ENCODE measurements around the gene RGS7. TPM values are rescaled to one million over a fixed set of nuclear protein-coding genes. Genes with fewer than 3 reads are reported as not detected.

Gene RGS7
- total RNA-seq, 2 donors from 2014 or later, result not detected

GRCh38 chr1:241034203-241034936, 322.6 kb downstream of the RGS7 start:
- TF ChIP-seq, protein P1, sequence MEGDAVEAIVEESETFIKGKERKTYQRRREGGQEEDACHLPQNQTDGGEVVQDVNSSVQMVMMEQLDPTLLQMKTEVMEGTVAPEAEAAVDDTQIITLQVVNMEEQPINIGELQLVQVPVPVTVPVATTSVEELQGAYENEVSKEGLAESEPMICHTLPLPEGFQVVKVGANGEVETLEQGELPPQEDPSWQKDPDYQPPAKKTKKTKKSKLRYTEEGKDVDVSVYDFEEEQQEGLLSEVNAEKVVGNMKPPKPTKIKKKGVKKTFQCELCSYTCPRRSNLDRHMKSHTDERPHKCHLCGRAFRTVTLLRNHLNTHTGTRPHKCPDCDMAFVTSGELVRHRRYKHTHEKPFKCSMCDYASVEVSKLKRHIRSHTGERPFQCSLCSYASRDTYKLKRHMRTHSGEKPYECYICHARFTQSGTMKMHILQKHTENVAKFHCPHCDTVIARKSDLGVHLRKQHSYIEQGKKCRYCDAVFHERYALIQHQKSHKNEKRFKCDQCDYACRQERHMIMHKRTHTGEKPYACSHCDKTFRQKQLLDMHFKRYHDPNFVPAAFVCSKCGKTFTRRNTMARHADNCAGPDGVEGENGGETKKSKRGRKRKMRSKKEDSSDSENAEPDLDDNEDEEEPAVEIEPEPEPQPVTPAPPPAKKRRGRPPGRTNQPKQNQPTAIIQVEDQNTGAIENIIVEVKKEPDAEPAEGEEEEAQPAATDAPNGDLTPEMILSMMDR (IDR thresholded peaks at IDR 0.05), result no peak
- DNase-seq (ENCODE audit: low spot score), result no peak
- H3K27me3 ChIP-seq, result no peaks in the 10 kb centered on the region
- H3K4me1 ChIP-seq, result no peaks in the 10 kb centered on the region
- no peak overlapping the region for H3K27ac ChIP-seq
- no peaks in the 10 kb centered on the region for H3K36me3 ChIP-seq
- no peaks in the 10 kb centered on the region for H3K9me3 ChIP-seq
- H3K4me3 ChIP-seq, result no peak overlapping the region

GRCh38 chr1:241024834-241025233, 332.2 kb downstream of the RGS7 start:
- no peak for DNase-seq (ENCODE audit: low spot score)
- Histone ChIP-seq H3K9me3 (no peaks in the 10 kb centered on the region), H3K27me3 (no peaks in the 10 kb centered on the region), H3K4me3 (no peak overlapping the region), H3K27ac (no peak overlapping the region), H3K4me1 (no peaks in the 10 kb centered on the region), H3K36me3 (no peaks in the 10 kb centered on the region)
- TF ChIP-seq, protein P1 (IDR thresholded peaks at IDR 0.05), result no peak

DNA sequence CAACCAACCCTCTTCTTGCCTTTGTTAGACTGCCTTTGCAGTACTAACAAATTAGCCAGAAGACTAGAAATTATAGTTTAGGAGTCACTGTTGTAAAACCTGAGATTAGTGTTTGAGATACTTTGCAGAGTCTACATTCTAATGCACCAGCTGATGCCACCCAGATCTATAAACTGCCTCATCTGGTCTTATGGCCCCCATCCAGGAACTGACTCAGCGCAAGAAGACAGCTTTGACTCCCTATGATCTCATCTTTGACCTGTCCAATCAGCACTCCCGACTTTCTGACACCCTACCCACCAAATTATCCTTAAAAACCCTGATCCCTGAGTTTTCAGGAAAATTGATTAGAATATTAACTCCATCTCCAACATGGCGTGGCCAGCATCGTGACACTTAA, 334.6 kb downstream of the RGS7 start:
- Histone ChIP-seq H3K36me3 (no peaks in the 10 kb centered on the region), H3K27ac (no peak overlapping the region), H3K4me1 (no peaks in the 10 kb centered on the region), H3K9me3 (no peaks in the 10 kb centered on the region), H3K27me3 (no peaks in the 10 kb centered on the region), H3K4me3 (no peak overlapping the region)
- TF ChIP-seq, protein P1 (IDR thresholded peaks at IDR 0.05), result no peak
- no peak for DNase-seq (ENCODE audit: low spot score)

- Histone ChIP-seq H3K4me1 (no peaks in the 10 kb centered on the region), H3K9me3 (no peaks in the 10 kb centered on the region), H3K4me3 (no peak overlapping the region), H3K36me3 (no peaks in the 10 kb centered on the region), H3K27me3 (no peaks in the 10 kb centered on the region), H3K27ac (no peak overlapping the region)
- no peak for DNase-seq (ENCODE audit: low spot score)
- TF ChIP-seq, protein P1 (IDR thresholded peaks at IDR 0.05), result no peak
Observed at GRCh38 chr1:241020851-241021697, 335.9 kb downstream of the RGS7 start.

DNA sequence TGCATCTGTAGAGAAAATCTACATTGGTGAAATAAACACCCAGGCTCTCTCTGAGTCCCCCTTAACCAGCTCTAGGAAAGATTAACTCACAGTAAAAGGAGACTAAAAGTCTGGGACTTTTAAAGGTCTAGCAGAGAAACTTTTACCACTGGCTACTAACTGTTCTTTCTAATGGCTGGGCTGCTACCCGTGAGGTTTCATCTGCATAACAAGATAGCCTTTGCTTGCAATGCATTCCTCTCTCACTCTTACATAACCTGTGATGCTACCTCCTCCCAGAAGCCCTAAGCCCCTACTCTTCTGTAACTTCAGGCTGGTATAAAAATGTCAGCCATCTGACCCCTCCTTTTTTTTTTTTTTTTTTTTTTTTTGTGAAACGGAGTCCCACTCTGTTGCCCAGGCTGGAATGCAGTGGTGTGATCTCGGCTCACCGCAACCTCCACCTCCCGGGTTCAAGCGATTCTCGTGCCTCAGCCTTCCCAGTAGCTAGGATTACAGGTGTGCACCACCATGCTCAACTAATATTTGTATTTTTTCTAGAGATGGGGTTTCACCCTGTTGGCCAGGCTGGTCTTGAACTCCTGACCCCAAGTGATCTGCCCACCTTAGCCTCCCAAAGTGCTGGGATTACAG, 344.2 kb downstream of the RGS7 start:
- Histone ChIP-seq H3K27ac (no peak overlapping the region), H3K36me3 (no peaks in the 10 kb centered on the region), H3K27me3 (no peaks in the 10 kb centered on the region), H3K9me3 (no peaks in the 10 kb centered on the region), H3K4me3 (no peak overlapping the region), H3K4me1 (no peaks in the 10 kb centered on the region)
- TF ChIP-seq, protein P1 (IDR thresholded peaks at IDR 0.05), result no peak
- DNase-seq (ENCODE audit: low spot score), result no peak

Data from right atrium auricular region (tissue), 2 donors.